HCT116 (cell line): ENCODE measurements around the gene MAML3. TPM values are rescaled to one million over a fixed set of nuclear protein-coding genes. Genes with fewer than 3 reads are reported as not detected.

Source experiments
- ATAC-seq: fragments of 200-7000 bp; cut with Tn5 transposase; 2 replicates; pipeline ENCODE4 v1.9.1; 2020; ENCODE audit warnings: mild to moderate bottlenecking, moderate library complexity
- BruUV-seq: library from RNA; stranded (reverse); fragments of 400-500 nt; replicated peaks from 2 replicates; lab custom pipeline; 2021; lab: Mats Ljungman, UMichigan
- CTCF ChIA-PET: fragments of 300-600 bp; sonication (Branson Sonifier 250); formaldehyde crosslinking; loops from one replicate; lab custom pipeline; 2021; ENCODE audit warnings: antibody characterized with exemption; lab: Charles Lee
- POLR2A ChIA-PET: fragments of 300-600, 350-600 bp; sonication (Branson Sonifier 250); formaldehyde crosslinking; loops from one replicate; lab custom pipeline; 2021; ENCODE audit warnings: antibody characterized with exemption; lab: Charles Lee
- RAD21 ChIA-PET, 2 experiments: fragments of 300-600 bp; sonication (Branson Sonifier 250); formaldehyde crosslinking; loops; one replicate each; lab custom pipeline; 2023; ENCODE audit warnings: low total read pairs in 2 of 2; ENCODE audit not compliant: uncharacterized antibody in 2 of 2, unreplicated experiment in 2 of 2, low non-redundant PET in 1 of 2; lab: Charles Lee
- DNase-seq: peaks from one replicate; pipeline ENCODE4 v3.0.0-alpha.2; 2010; ENCODE audit warnings: low read depth, low spot score
- H2AFZ ChIP-seq: fragments of 200-600 bp; shearing (Covaris generic), sonication (generic); 2 replicates; pipeline ENCODE4 v1.6.1; 2017; ENCODE audit warnings: low read depth, mixed run types, mixed read lengths, antibody characterized with exemption, low read length; ENCODE audit not compliant: poor library complexity, severe bottlenecking
- H3K27ac ChIP-seq: 2 replicates; pipeline ENCODE4 v1.5.1; 2012; ENCODE audit warnings: low read depth, low read length
- H3K27me3 ChIP-seq: fragments of 200-600 bp; sonication (generic); 2 replicates; pipeline ENCODE4 v1.6.1; 2016; ENCODE audit warnings: mixed run types, low read length, mixed read lengths; ENCODE audit not compliant: insufficient read depth
- H3K36me3 ChIP-seq, 2 experiments: fragments of 200-500 bp in 1 of 2; fragments of 200-600 bp in 1 of 2; sonication (Bioruptor generic) in 1 of 2; sonication (generic) in 1 of 2; 2 replicates each; pipeline versions ENCODE4 v1.5.1 to v1.6.1; 2014 to 2016; ENCODE audit warnings: low read length in 2 of 2, inconsistent platforms in 1 of 2, mixed read lengths in 1 of 2, mixed run types in 1 of 2; ENCODE audit not compliant: insufficient read depth in 2 of 2, control insufficient read depth in 1 of 2
- H3K4me1 ChIP-seq, 2 experiments: fragments of 200-600 bp in 1 of 2; sonication (generic) in 1 of 2; 2 replicates each; pipeline versions ENCODE4 v1.5.1 to v1.6.1; 2012 to 2017; ENCODE audit warnings: low read length in 2 of 2, inconsistent platforms in 1 of 2, mild to moderate bottlenecking in 1 of 2, mixed read lengths in 1 of 2, mixed run types in 1 of 2, moderate library complexity in 1 of 2; ENCODE audit not compliant: insufficient read depth in 2 of 2, control insufficient read depth in 1 of 2
- H3K4me2 ChIP-seq: fragments of 200-600 bp; sonication (generic); 2 replicates; pipeline ENCODE4 v1.6.1; 2017; ENCODE audit warnings: mixed run types, low read length, mixed read lengths
- H3K4me3 ChIP-seq, 2 experiments: fragments of 200-600 bp in 1 of 2; sonication (generic) in 1 of 2; replicated peaks in 1 of 2; 2 replicates each; pipeline ENCODE4 v1.5.1; 2011 to 2016; ENCODE audit warnings: low read length in 2 of 2, control low read depth in 1 of 2, low read depth in 1 of 2, mild to moderate bottlenecking in 1 of 2, mixed read lengths in 1 of 2, mixed run types in 1 of 2
- H3K79me2 ChIP-seq: fragments of 200-600 bp; sonication (generic); 2 replicates; pipeline ENCODE4 v1.6.1; 2017; ENCODE audit warnings: mild to moderate bottlenecking, mixed run types, low read length, moderate library complexity, mixed read lengths; ENCODE audit not compliant: insufficient read depth
- H3K9ac ChIP-seq: fragments of 200-600 bp; sonication (generic); 2 replicates; pipeline ENCODE4 v1.6.1; 2016; ENCODE audit warnings: low read length, mixed read lengths
- H3K9me2 ChIP-seq: fragments of 200-600 bp; sonication (generic), shearing (Covaris generic); 2 replicates; pipeline ENCODE4 v1.6.1; 2017; ENCODE audit warnings: mixed run types, mild to moderate bottlenecking, moderate library complexity; ENCODE audit not compliant: insufficient read depth
- H3K9me3 ChIP-seq, 2 experiments: fragments of 200-500 bp in 1 of 2; fragments of 200-600 bp in 1 of 2; sonication (Bioruptor generic) in 1 of 2; sonication (generic) in 1 of 2; 2 replicates each; pipeline ENCODE4 v1.6.1; 2014 to 2017; ENCODE audit warnings: low read length in 2 of 2, mixed read lengths in 2 of 2, inconsistent platforms in 1 of 2, low read depth in 1 of 2, mild to moderate bottlenecking in 1 of 2, mixed run types in 1 of 2, moderate library complexity in 1 of 2; ENCODE audit not compliant: control insufficient read depth in 1 of 2, insufficient read depth in 1 of 2
- H4K20me1 ChIP-seq: fragments of 200-600 bp; sonication (generic), shearing (Covaris generic); 2 replicates; pipeline ENCODE4 v1.6.1; 2017; ENCODE audit warnings: mixed run types, mild to moderate bottlenecking, moderate library complexity; ENCODE audit not compliant: insufficient read depth
- CEBPB ChIP-seq: IDR thresholded peaks from 2 replicates; pipeline ENCODE4 v1.6.1; 2012; ENCODE audit warnings: low read depth
- CTCF ChIP-seq, 3 experiments: fragments of 200-600 bp in 1 of 3; sonication (generic) in 1 of 3; IDR thresholded peaks in 2 of 3; conservative IDR thresholded peaks in 1 of 3; 2 replicates each; pipeline ENCODE4 v1.5.1; 2012 to 2017; ENCODE audit warnings: low read depth in 2 of 3, low read length in 2 of 3, antibody characterized with exemption in 1 of 3, borderline replicate concordance in 1 of 3, control low read depth in 1 of 3, mild to moderate bottlenecking in 1 of 3, mixed read lengths in 1 of 3, mixed run types in 1 of 3, moderate library complexity in 1 of 3; ENCODE audit not compliant: insufficient read depth in 1 of 3
- EGR1 ChIP-seq: IDR thresholded peaks from 2 replicates; pipeline ENCODE4 v1.6.1; 2012; ENCODE audit warnings: low read depth
- EZH2 ChIP-seq: fragments of 200-600 bp; sonication (generic); IDR thresholded peaks from 2 replicates; pipeline ENCODE4 v1.6.1; 2017; ENCODE audit warnings: antibody characterized with exemption, mixed run types
- MAX ChIP-seq: IDR thresholded peaks from 2 replicates; pipeline ENCODE4 v1.6.1; 2012
- POLR2AphosphoS5 ChIP-seq: IDR thresholded peaks from 2 replicates; pipeline ENCODE4 v1.6.1; 2011; ENCODE audit warnings: mild to moderate bottlenecking, low read depth, low read length, moderate library complexity
- RAD21 ChIP-seq: IDR thresholded peaks from 2 replicates; pipeline ENCODE4 v1.6.1; 2012; ENCODE audit warnings: low read depth, mild to moderate bottlenecking
- SP1 ChIP-seq: IDR thresholded peaks from 2 replicates; pipeline ENCODE4 v1.6.1; 2012; ENCODE audit warnings: low read depth
- SRF ChIP-seq: IDR thresholded peaks from 2 replicates; pipeline ENCODE4 v1.6.1; 2012; ENCODE audit warnings: low read depth
- TCF7L2 ChIP-seq: IDR thresholded peaks from 2 replicates; pipeline ENCODE4 v1.7.0; 2011; ENCODE audit warnings: borderline replicate concordance, inconsistent platforms; ENCODE audit not compliant: insufficient read depth, insufficient read length; ENCODE audit errors: extremely low read depth
- ZFX ChIP-seq: fragments of 450-650 bp; IDR thresholded peaks from 2 replicates; pipeline ENCODE4 v1.6.1; 2017
- intact Hi-C: fragments of 100-400 bp; cut with micrococcal nuclease; formaldehyde crosslinking; loops from 2 replicates; pipeline ENCODE4 v1.10.0; 2022
- total RNA-seq: library from RNA; stranded (reverse); gene quantifications from one replicate; pipeline ENCODE4 v1.2.1, GENCODE V29; 2021; ENCODE audit not compliant: unreplicated experiment
- TF ChIP-seq, protein P1 (sequence below): IDR thresholded peaks from 2 replicates; pipeline ENCODE4 v1.6.1; 2012

Gene MAML3
- total RNA-seq, 1 experiment from 2014 or later = 3.1 TPM

- ChIA-PET POLR2A (no interaction called here), CTCF (interaction anchor here (0.8 kb wide), 1 partner anchor 9 kb away, joined by 3 read pairs; no protein-coding TSS in a partner anchor), RAD21 (no interaction called here)
- intact Hi-C loops = no loop called here
- H3K9me2 ChIP-seq = no peaks in the 10 kb centered on the region
- BruUV-seq = no TSS peak
- no peak overlapping the region for H3K9ac ChIP-seq
- H3K79me2 ChIP-seq = no peaks in the 10 kb centered on the region
- H3K9me3 ChIP-seq = no peaks in the 10 kb centered on the region
- no peaks in the 10 kb centered on the region for H4K20me1 ChIP-seq
- no peak overlapping the region for H3K27ac ChIP-seq
- no peak for TF ChIP-seq ZFX
- TF ChIP-seq SRF = no peak
- no peak for TF ChIP-seq EGR1
- no peak for TF ChIP-seq TCF7L2
- TF ChIP-seq POLR2AphosphoS5 = no peak
- no peak for TF ChIP-seq CTCF (IDR thresholded peaks at IDR 0.05 in 2 of 3, conservative IDR thresholded peaks at IDR 0.05 in 1 of 3; ENCODE audit: borderline replicate concordance in 1 of 3, insufficient read depth in 1 of 3, low read depth in 2 of 3, low read length in 2 of 3)
- TF ChIP-seq MAX = no peak
- TF ChIP-seq CEBPB = no peak
- TF ChIP-seq EZH2 = no peak
- no peak for TF ChIP-seq SP1
- TF ChIP-seq, protein P1, sequence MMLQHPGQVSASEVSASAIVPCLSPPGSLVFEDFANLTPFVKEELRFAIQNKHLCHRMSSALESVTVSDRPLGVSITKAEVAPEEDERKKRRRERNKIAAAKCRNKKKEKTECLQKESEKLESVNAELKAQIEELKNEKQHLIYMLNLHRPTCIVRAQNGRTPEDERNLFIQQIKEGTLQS = no peak
- TF ChIP-seq RAD21 = no peak
- H3K4me1 ChIP-seq = peaks cover 0 to 3% of the 10 kb centered on the region in 2 experiments; a peak in 2 of 4 replicates
- DNase-seq (no peak), ATAC-seq (no peak)
- no peaks in the 10 kb centered on the region for H3K27me3 ChIP-seq
- H3K4me2 ChIP-seq = no peak overlapping the region
- no peaks in the 10 kb centered on the region for H3K36me3 ChIP-seq
- no peak overlapping the region for H3K4me3 ChIP-seq
- H2AFZ ChIP-seq = no peak overlapping the region
Observed at GRCh38 chr4:140061194-140061593, 92.8 kb downstream of the MAML3 start.
